Measurements from ENCODE around the gene SPATA16.
"Not testable (repeated sequence)": the region's sequence is repeated elsewhere in the genome, so short reads cannot be mapped to it uniquely, and the experiment has no call there.

Gene SPATA16

GRCh38 chr3:172946061-172946460 is 195.0 kb downstream of the SPATA16 start:
- no peak for DNase-seq (ENCODE audit: low read depth)

- no peak for DNase-seq (ENCODE audit: low read depth)
Observed at GRCh38 chr3:172939651-172940293, 201.3 kb downstream of the SPATA16 start.

DNA sequence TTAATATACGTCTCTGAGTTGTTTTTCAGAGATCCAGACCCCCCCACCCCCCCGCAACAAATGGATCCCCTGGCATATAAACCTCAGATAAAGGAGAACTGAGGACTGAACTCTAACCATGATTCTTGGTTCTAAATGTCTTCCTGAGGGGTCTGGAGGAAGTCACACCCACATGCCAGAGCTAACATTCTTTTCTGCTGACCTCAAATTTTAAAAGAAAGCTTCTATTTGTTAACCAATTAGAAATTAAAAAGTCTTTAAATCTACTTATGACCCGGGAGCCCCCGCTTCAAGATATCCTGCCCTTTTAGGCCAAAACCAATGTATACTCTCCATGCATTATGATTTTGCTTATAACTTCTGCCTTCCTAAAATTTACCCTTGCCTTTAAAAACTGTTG is 202.2 kb downstream of the SPATA16 start:
- DNase-seq (ENCODE audit: low read depth): no peak

GRCh38 chr3:172931746-172932285 is 209.2 kb downstream of the SPATA16 start:
- no peak for DNase-seq (ENCODE audit: low read depth)

DNA sequence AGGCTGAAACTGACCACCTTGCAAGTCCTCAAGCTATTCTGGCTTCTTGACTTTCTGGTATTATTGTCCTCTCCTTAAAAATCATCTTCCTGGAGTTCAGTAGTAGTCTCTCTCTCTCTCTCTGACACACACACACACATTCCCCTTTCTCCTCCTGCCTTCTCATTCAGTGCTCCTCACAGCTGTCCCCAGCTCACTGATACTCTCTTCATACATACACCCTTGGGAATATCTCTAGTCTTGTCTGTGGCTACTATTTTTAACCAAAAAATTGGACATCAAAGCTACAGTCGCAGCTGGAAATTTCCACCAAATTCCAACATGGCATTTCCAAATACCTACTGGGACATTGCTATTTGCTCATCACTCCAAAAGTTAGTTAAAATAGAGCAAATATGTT is 211.6 kb downstream of the SPATA16 start:
- DNase-seq (ENCODE audit: low read depth): no peak

DNA sequence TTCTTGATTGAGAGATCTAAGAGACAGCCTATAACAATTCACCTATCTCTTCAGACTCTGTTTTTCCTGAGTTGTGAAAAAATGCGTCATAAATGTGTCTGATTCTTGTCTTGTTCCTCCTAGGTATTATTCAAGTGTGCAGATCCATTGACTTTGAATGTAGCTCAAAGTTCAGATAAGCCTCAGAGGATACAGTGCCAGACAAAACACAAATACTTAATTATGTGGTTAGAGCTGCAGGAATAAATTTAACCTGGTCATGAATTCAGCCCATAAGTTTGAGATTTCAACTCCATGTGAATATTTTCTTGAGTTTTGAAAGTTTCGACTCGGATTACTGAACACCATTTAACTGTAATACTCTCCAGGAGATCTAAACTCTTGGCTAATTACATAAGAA is 216.5 kb downstream of the SPATA16 start:
- DNase-seq (ENCODE audit: low read depth): no peak

DNA sequence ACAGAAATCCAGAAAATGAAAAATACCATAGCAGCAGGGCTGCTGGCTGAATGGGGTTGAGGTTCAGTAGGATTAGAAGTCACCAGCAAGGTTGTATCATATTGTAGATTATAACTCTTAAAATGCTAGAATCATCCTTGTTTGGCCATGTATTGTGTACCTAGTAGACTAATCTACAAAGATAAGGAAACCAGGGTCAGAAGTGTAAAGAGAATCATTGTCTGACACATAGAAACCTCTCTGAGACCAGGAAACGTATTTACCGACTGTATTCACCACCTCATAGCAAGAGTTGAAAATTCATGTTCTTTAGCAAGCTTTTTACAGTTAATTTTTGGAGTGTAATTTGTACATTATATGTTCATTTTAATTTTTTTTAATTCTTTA is 221.7 kb downstream of the SPATA16 start:
- DNase-seq (ENCODE audit: low read depth): no peak

GRCh38 chr3:172918568-172919296 is 222.3 kb downstream of the SPATA16 start:
- DNase-seq (ENCODE audit: low read depth): no peak

- DNase-seq (ENCODE audit: low read depth): no peak
Observed at GRCh38 chr3:172918165-172918564, 222.9 kb downstream of the SPATA16 start.

DNA sequence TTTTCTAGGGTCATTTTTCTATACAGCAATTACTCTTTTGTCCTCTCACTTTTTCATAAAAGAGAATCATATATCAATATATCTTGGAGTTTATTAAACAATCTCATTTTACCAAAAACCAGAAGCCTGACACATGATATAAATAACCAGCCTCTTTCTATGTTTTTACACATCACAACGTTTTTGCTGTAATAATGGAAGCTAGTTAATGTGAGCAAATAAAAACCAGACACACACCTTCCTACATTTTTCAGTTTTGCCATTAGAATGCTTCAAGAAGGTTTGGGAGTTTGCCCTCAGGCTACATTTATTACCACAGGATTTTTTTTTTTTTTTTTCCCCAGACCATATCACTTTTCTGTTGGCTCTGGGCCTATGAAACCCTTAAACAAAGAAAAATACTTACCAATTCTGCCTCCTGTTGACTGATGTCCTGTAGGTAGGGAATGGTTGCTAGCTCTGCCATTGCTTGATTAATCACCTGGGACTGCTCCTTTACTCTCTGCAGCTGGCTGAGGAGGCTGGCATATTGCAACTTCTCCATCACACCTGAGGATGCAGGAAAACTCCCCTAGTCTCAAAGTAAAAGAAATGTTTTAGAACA is 225.0 kb downstream of the SPATA16 start:
- DNase-seq (ENCODE audit: low read depth): no peak

DNA sequence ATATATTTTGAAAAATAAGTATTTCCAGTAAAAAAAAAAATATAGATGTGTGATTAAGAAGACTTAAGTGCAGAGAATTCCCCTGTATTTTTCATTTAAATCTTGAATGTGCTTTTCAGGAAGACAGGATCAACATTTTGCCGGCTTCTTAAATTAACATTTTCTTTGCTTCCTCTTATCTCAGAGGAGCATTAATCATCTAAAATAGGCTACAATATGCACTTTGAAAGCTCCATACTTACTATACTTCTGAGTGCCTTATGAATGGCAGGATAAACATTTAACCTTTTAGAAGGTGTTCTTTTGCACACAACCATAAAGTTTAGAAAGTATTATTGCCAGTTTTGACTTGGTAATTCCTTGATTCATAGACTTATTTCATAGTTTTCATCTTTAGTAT is 226.2 kb downstream of the SPATA16 start:
- DNase-seq (ENCODE audit: low read depth): no peak

DNA sequence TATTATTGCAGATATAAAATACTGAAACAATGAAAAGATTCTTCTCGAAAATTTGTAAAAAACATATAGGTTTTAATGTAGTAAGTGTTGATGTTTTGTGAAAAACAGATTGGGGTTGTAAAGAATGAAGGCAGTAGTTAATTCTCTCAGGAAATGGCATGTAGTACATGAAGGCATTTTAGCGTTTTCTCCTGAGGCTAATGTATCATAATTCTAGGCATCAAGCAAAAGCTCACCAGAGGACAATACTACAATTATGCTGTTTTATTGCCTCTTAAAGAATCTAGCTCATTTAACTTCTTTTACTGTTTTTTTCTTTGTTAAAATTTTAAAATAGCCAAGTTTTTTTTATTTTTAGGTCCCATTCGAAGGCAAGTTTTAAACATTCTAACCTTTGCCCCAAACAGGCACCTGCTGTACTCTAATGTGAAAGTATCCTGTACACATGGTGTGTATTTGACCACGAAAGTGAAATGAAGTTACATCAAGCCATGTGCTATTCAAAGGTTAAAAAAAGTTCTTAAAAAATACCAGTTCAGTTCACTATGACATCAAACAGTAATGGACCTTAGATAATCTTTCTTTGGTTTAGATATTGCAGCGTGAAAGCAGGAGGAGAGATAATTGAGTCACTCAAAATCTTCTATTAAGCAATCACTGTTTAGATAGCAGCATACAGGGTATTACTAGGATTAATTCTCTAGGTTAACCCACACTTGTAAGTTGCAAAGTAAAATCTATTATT is 227.0 kb downstream of the SPATA16 start:
- DNase-seq (ENCODE audit: low read depth): no peak

DNA sequence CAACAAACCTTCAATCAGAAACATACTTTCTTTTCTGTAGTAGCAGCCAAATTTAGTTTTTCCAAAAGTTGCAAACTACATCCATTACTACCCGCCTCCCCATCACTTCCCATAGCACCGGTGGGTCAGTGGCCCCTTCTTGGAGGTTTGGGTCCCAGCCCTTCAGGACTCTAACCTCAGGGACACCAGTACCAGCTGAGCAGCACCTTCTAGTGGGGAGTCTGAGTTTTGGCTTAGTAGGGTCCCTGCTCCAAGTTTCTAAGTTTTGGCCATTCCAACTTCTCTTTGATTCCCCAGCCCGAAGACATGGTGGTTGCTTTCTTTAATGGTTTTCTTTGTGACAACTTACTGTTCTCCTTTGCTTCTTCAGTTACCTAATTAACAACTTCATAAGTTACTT is 229.9 kb downstream of the SPATA16 start:
- DNase-seq (ENCODE audit: low read depth): no peak

- DNase-seq (ENCODE audit: low read depth): no peak
Observed at GRCh38 chr3:172908771-172909270, 232.2 kb downstream of the SPATA16 start.

DNA sequence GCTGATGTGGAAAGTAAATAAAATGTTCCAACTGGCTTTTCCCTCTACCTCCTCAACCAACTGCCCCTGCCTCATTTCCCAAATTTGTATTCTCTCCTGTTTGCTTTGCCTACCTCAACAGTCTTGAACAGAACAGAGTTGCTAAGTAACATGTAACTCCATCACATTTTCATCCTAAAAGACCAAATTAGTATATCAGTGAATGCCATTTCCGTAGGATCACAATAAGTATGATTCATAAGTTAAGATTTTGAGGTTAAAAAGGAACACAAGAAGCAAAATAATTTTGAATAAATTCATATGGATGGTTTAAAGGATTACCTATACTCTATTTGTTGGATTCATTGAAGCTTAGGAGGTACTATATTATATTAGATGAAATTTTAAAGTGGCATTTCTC is 235.6 kb downstream of the SPATA16 start:
- no peak for DNase-seq (ENCODE audit: low read depth)

DNA sequence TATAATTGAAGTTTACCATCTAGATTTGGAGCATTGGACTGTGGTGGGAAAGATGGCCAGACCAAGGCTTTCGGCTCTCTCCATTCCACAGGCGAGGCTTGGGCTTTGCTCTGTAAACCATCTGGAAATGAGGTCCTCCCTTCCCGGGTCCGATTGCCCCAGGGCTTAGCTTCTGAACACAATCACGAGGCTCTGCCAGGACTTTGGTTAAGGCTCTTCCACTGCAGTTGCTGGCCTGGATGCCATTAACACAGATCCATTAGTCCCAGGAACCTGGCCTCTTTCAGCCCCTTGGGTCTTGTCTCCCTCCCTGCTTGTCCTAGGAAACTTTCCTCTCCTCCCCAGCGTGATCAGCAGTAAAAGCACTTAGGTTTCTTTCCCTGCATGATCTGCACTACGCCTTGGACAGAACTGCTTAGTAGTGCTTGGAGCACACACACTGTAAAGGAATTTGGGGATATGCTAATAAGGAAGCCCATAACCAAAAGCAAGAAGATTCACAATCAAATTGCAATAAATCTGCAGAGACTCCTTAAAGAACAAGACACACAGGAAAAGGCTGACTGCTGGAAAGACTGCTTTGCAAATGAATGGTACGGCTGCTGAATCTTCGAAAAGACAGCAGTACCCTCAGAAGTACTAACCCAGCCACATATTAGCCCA is 236.2 kb downstream of the SPATA16 start:
- no peak for DNase-seq (ENCODE audit: low read depth)

DNA sequence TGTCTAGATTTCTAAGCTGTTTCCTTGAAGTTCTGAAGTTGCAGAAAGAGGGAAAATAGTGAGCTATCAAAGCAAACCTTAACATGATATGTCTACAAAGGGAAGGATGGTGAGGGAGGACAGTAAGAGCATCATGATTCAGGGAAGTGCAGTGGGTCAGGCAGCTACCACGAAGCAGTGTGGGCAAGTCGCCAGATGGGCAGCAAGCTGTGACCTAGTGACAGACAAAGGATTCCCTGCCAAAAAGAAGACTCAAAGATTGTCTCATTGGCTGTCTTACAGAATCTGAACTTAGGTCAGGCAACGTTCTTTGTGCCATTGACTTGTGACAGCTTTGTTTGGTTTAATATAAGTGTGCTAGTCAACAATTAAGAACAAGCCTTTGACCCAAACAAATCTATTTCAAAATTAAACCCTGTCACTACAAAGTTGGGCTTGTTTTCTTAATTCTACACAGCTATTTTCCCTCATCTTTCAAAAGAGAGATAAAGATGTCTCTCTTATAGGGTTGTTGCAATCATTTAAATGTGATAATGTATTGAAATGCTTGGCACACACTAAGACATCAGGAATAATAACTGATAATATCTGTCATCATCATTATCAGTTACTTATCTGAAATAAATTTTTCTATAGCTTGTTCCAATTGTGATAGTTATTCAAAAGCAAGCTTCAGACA is 237.3 kb downstream of the SPATA16 start:
- DNase-seq (ENCODE audit: low read depth): no peak

GRCh38 chr3:172892158-172892557 is 248.9 kb downstream of the SPATA16 start:
- no peak for DNase-seq (ENCODE audit: low read depth)

DNA sequence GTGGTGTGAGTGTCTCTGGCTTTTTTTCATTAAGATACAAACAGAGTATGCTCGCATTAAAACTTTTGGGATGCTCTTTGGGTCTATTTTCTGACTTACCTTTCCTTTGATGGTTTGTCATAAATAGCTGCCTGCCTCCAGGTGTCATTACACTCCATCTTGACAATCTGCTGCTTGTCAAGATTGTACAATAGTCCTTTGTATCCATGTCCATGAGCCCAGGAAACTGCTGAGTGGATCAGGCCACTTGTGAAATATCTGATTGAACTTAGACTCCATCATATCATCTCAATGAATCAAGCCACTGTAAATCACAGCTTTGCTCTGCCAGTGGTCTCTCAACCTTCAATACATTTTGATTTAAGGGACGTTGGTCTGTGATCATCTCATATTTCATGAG is 255.3 kb downstream of the SPATA16 start:
- no peak for DNase-seq (ENCODE audit: low read depth)

DNA sequence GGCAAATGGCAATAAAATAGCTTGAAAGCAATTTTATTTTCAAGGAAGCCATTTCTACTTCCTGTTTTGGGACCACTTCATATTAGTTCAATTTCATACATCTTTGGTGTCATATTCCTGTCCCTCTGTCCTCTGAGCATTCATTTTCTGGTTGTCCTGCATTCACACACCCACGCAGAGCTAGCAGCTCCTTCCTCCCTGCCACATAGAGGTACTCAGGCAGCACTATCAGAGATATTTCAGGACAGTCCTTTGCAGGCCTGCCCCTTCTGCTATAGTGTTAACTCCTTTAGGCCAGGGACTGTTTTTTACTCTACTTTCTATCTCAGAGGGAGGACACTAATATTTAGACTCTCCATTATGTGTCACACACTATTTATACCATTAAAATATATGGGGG is 258.5 kb downstream of the SPATA16 start:
- DNase-seq (ENCODE audit: low read depth): no peak

GRCh38 chr3:172879381-172879780 is 261.7 kb downstream of the SPATA16 start:
- DNase-seq (ENCODE audit: low read depth): not testable (repeated sequence)

Data from stimulated activated CD8-positive, alpha-beta memory T cell treated with anti-CD3 and anti-CD28 coated beads, Interleukin-12 subunit alpha, Interleukin-12 subunit beta, amount 100 ng/mL, for 4 hours (primary cell).